AG10803 (cell line): ENCODE results near the gene DCANP1.

ENCODE experiments used
- DNase-seq: peaks from one replicate; pipeline ENCODE4 v3.0.0; 2010; ENCODE audit warnings: low read depth
- H3K4me3 ChIP-seq: 2 replicates; pipeline ENCODE4 v1.5.1; 2011; ENCODE audit warnings: mild to moderate bottlenecking, low read length, control low read depth
- CTCF ChIP-seq: conservative IDR thresholded peaks from 2 replicates; pipeline ENCODE4 v1.5.1; 2011; ENCODE audit warnings: mild to moderate bottlenecking, low read length, control low read depth, inconsistent platforms

The DCANP1 gene

DNA sequence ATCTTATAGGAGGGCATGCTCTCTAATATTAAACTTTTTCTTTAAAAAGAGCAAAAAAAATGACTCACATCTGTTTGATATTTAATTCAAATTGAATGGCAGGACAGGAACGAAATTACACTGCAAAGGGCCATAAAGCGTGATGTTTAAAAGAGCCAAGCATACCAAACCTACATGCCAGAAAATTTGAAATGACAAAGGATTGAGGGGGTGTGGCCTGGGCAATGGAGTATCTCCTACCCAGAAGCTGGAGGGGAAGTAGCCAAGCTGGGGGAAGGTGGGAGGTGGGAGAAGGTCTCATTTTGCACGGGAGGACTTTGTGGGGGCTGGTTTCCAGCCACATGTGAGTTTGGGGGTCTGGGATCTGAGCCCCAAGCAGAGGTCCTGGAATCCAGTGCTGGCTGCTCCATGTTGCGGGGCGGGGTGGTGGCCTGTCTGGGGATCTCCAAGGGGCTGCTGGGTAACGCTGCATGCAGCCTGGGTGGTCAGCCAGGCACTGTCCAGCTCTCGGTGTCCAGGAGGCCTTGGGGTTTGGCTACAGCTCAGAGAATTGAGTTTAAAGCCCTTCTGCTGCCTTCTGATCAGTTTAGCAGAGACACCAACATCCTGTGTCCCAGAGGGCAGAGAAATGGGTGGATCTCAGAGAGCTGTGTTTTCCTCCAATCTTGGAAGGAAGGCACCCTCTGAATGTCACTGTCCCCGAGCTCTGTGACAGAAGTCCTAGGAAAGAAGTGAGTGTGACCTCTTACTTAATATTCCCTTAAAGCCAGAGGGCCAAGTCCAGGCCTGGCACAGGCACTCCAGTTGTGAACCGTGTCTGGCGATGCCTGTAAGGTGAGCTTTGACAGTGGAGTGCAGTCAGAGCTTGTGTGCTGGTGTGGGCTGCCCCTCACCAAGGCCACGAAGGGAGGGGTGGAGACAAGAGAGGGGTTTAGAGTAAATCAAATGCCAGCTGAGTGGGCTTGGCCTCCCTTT is 7.6 kb downstream of the DCANP1 start:
- no peak overlapping the region for H3K4me3 ChIP-seq
- no peak for TF ChIP-seq CTCF
- no peak for DNase-seq

DNA sequence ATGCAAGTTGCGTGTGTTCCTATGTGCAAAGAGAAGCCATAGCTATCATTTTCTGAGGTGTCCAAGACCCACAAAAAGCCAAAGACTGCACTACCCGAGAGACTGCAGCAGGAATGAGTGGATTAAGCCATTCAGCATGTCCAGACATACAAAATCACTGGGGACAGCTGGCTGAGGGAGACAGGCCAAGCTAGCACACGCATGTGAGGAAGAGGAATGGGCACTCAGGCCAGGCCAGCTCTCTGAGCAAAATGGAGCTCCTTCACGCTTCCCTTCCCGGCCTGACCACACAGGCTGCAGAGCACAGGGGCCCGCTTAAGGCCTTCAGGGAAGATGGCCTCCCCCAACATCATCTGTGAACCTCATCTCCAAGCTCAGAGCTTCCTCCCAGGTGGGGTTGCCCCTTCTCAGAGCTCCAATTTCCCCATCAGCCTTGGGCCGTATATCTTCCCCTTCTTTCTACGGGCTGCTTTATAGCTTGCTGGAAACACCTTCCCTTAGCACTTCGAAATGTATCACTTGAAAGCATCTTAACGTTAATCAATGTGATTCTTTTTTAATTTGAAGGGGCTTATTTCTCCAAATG is 8.4 kb downstream of the DCANP1 start:
- no peak for TF ChIP-seq CTCF

GRCh38 chr5:135437796-135438560 is 9.2 kb downstream of the DCANP1 start:
- TF ChIP-seq CTCF = peak; percentile 20; the same call in 1 of the 2 replicates
- H3K4me3 ChIP-seq = no peak overlapping the region
- DNase-seq = peak; percentile 95

More for the DNA sequence above, 8.4 kb downstream of the DCANP1 start:
- no peak for DNase-seq
- H3K4me3 ChIP-seq = no peak overlapping the region

- no peak for DNase-seq
- no peak for TF ChIP-seq CTCF
These were observed 9.7 kb downstream of the DCANP1 start for GRCh38 chr5:135437422-135437795.

DNA sequence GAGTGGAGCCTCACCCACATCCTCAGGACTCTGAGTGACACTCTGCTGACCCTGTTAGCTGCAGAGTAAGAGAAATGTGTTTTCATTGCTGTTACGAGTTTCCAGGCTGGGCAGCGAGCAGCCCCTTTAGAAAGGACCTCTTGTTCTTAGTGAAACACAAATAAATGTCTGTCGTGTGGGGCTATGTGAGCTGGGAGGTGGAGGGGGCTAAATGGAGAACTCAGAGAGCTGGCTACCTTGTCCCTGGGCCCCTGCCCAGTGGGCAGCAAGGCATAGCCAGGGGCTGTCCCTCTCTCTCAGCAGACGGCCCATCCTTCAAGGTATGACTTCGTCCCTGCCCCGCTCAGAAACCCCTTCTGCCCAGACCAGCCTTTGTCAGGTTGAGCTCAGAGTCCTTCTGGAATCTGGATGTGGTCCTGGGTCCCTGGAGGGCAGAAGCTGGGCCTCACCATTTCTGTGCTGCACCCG is 10.2 kb downstream of the DCANP1 start:
- no peak overlapping the region for H3K4me3 ChIP-seq
- DNase-seq = no peak
- TF ChIP-seq CTCF = no peak

More at GRCh38 chr5:135437422-135437795, 9.7 kb downstream of the DCANP1 start:
- no peak overlapping the region for H3K4me3 ChIP-seq

- no peak for DNase-seq
- TF ChIP-seq CTCF = no peak
- H3K4me3 ChIP-seq = no peak overlapping the region
These were observed 11.4 kb downstream of the DCANP1 start for GRCh38 chr5:135435467-135436330.
